ENCODE results near the gene MORF4L1.
"Not testable (repeated sequence)": the region's sequence is repeated elsewhere in the genome, so short reads cannot be mapped to it uniquely, and the experiment has no call there.

Gene MORF4L1

DNA sequence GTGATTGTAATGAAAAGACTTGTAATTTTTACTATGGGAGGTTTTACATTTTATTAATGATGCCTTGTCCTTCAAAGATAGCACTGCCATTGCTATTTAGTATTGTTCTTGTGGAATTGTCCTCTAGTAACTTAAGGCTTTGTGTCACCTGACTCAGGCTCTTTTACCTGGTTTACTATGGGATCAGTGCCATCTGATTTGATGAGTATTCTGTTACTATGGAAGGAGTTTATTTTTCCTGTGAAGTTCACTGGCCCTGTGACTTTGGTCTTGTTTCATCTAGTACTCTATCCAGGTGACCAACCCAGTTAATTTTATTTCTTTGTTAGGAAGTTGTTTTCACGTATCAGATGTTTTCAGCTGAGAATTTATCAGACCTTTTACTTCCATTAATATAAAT is 9.0 kb downstream of the MORF4L1 start:
- H3K4me3 ChIP-seq (replicated peaks; ENCODE audit: low read depth, low read length), result no peak overlapping the region
- no peaks in the 10 kb centered on the region for H3K27me3 ChIP-seq (replicated peaks; ENCODE audit: control insufficient read depth, insufficient read depth, low read length)
- peaks cover 5% of the 10 kb centered on the region for H3K36me3 ChIP-seq (ENCODE audit: control insufficient read depth, insufficient read depth, low read length)
- TF ChIP-seq, protein P1, sequence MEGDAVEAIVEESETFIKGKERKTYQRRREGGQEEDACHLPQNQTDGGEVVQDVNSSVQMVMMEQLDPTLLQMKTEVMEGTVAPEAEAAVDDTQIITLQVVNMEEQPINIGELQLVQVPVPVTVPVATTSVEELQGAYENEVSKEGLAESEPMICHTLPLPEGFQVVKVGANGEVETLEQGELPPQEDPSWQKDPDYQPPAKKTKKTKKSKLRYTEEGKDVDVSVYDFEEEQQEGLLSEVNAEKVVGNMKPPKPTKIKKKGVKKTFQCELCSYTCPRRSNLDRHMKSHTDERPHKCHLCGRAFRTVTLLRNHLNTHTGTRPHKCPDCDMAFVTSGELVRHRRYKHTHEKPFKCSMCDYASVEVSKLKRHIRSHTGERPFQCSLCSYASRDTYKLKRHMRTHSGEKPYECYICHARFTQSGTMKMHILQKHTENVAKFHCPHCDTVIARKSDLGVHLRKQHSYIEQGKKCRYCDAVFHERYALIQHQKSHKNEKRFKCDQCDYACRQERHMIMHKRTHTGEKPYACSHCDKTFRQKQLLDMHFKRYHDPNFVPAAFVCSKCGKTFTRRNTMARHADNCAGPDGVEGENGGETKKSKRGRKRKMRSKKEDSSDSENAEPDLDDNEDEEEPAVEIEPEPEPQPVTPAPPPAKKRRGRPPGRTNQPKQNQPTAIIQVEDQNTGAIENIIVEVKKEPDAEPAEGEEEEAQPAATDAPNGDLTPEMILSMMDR (IDR thresholded peaks at IDR 0.05; ENCODE audit: insufficient read depth, low read length, poor library complexity, severe bottlenecking), result no peak
- DNase-seq (ENCODE audit: extremely low read depth, insufficient read length), result no peak

GRCh38 chr15:78889000-78889399 is 16.3 kb downstream of the MORF4L1 start:
- Histone ChIP-seq H3K27me3 (replicated peaks; ENCODE audit: control insufficient read depth, insufficient read depth, low read length) (no peaks in the 10 kb centered on the region), H3K4me3 (replicated peaks; ENCODE audit: low read depth, low read length) (no peak overlapping the region), H3K36me3 (ENCODE audit: control insufficient read depth, insufficient read depth, low read length) (peaks cover 12% of the 10 kb centered on the region)
- TF ChIP-seq, protein P1 (IDR thresholded peaks at IDR 0.05; ENCODE audit: insufficient read depth, low read length, poor library complexity, severe bottlenecking), result no peak
- DNase-seq (ENCODE audit: extremely low read depth, insufficient read length), result no peak

DNA sequence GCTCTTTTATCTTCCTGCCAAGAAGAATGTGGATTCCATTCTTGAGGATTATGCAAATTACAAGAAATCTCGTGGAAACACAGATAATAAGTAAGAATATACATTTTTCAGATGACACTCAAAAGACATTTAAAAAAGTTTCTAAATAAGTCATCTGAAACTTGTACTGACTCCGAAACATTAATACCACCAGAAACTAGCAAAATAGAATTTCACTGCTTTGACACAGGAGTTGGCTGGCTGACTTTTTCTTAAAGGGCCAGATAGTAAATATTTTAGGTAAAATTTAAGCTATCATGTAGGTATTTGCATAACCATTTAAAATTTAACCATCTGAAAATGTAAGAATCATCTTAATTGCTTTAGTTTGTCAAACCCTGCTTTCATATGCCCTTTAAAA is 20.8 kb downstream of the MORF4L1 start:
- TF ChIP-seq, protein P1 (IDR thresholded peaks at IDR 0.05; ENCODE audit: insufficient read depth, low read length, poor library complexity, severe bottlenecking), result no peak
- peaks cover 8% of the 10 kb centered on the region for H3K36me3 ChIP-seq (ENCODE audit: control insufficient read depth, insufficient read depth, low read length)
- H3K4me3 ChIP-seq (replicated peaks; ENCODE audit: low read depth, low read length), result no peak overlapping the region
- DNase-seq (ENCODE audit: extremely low read depth, insufficient read length), result no peak
- no peaks in the 10 kb centered on the region for H3K27me3 ChIP-seq (replicated peaks; ENCODE audit: control insufficient read depth, insufficient read depth, low read length)

- Histone ChIP-seq H3K4me3 (replicated peaks; ENCODE audit: low read depth, low read length) (no peak overlapping the region), H3K36me3 (ENCODE audit: control insufficient read depth, insufficient read depth, low read length) (peaks cover 8% of the 10 kb centered on the region), H3K27me3 (replicated peaks; ENCODE audit: control insufficient read depth, insufficient read depth, low read length) (no peaks in the 10 kb centered on the region)
- TF ChIP-seq, protein P1 (IDR thresholded peaks at IDR 0.05; ENCODE audit: insufficient read depth, low read length, poor library complexity, severe bottlenecking), result no peak
- no peak for DNase-seq (ENCODE audit: extremely low read depth, insufficient read length)
Observed at GRCh38 chr15:78895471-78895870, 22.8 kb downstream of the MORF4L1 start.

DNA sequence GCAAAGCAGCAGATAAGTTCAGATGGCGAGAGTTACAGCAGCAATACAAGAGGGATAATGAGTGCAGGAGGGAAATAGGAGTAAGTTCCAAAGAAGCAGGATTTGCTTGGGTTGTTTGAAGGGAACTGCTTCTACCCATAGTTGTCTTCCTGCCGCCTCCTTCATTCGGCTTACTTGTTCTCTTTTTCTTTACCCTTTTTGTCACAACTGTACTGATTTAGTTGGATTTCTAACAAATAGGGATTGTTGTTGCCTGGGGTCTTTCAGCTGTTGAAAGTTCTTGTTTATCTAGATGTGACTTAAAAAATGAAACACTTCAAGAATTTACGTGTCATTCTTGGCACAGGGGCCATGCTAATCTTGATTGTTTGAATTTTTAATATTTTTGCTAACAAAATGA is 25.9 kb downstream of the MORF4L1 start:
- DNase-seq (ENCODE audit: extremely low read depth, insufficient read length), result no peak
- Histone ChIP-seq H3K27me3 (replicated peaks; ENCODE audit: control insufficient read depth, insufficient read depth, low read length) (no peaks in the 10 kb centered on the region), H3K36me3 (ENCODE audit: control insufficient read depth, insufficient read depth, low read length) (peaks cover 11% of the 10 kb centered on the region), H3K4me3 (replicated peaks; ENCODE audit: low read depth, low read length) (no peak overlapping the region)
- TF ChIP-seq, protein P1 (IDR thresholded peaks at IDR 0.05; ENCODE audit: insufficient read depth, low read length, poor library complexity, severe bottlenecking), result no peak

DNA sequence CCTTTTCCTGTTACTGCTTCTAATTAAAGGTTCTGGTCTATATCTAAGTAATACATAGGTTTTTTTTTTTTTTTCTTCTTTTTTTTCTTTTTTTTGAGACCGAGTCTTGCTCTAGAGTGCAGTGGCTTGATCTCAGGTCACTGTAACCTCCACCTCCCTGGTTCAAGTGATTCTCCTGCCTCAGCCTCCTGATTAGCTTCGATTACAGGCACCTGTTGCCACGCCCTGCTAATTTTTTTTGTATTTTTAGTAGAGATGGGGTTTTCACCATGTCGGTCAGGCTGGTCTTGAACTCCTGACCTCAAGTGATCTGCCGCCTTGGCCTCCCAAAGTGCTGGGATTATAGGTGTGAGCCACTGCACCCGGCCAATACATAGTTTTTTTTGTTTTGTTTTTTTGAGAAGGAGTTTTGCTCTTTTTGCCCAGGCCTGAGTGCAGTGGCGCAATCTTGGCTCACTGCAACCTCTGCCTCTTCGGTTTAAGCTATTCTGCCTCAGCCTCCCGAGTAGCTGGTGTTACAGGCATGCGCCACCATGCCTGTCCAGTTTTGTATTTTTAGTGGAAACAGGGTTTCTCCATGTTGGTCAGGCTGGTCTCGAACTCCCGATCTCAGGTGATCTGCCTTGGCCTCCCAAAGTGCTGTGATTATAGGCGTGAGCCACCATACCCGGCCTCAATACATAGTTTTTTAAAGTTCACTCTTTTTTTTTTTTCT is 28.3 kb downstream of the MORF4L1 start:
- H3K36me3 ChIP-seq (ENCODE audit: control insufficient read depth, insufficient read depth, low read length), result peaks cover 15% of the 10 kb centered on the region
- not testable (repeated sequence) for H3K27me3 ChIP-seq (replicated peaks; ENCODE audit: control insufficient read depth, insufficient read depth, low read length); H3K4me3 ChIP-seq (replicated peaks; ENCODE audit: low read depth, low read length); DNase-seq (ENCODE audit: extremely low read depth, insufficient read length)

- not testable (repeated sequence) for DNase-seq (ENCODE audit: extremely low read depth, insufficient read length); H3K4me3 ChIP-seq (replicated peaks; ENCODE audit: low read depth, low read length); H3K27me3 ChIP-seq (replicated peaks; ENCODE audit: control insufficient read depth, insufficient read depth, low read length)
- peaks cover 16% of the 10 kb centered on the region for H3K36me3 ChIP-seq (ENCODE audit: control insufficient read depth, insufficient read depth, low read length)
Observed at GRCh38 chr15:78902281-78903032, 29.8 kb downstream of the MORF4L1 start.

Measured in GM06990 (cell line).